GM18498 (cell line): Measurements from ENCODE around the gene SKI.
A peak's percentile ranks its signal among the peaks of the same experiment; 100 is the strongest.

Experiments used
- ATAC-seq: cut with Tn5 transposase; IDR thresholded peaks from one replicate; pipeline ENCODE4 v1.9.1; 2021; ENCODE audit warnings: mild to moderate bottlenecking, moderate library complexity; ENCODE audit not compliant: unreplicated experiment

SKI gene

GRCh38 chr1:2209400-2210083, 18.6 kb upstream of the SKI start:
- no peak for ATAC-seq

GRCh38 chr1:2210084-2210653, 17.9 kb upstream of the SKI start:
- ATAC-seq: no peak

GRCh38 chr1:2210786-2211185, 17.3 kb upstream of the SKI start:
- no peak for ATAC-seq

- ATAC-seq: no peak
Measured at GRCh38 chr1:2212274-2212531, 15.9 kb upstream of the SKI start.

GRCh38 chr1:2212532-2213491, 15.3 kb upstream of the SKI start:
- no peak for ATAC-seq

GRCh38 chr1:2213576-2214505, 14.3 kb upstream of the SKI start:
- no peak for ATAC-seq

- no peak for ATAC-seq
Measured at GRCh38 chr1:2214541-2215241, 13.4 kb upstream of the SKI start.

GRCh38 chr1:2215329-2215728, 12.8 kb upstream of the SKI start:
- no peak for ATAC-seq

GRCh38 chr1:2215909-2216766, 12.0 kb upstream of the SKI start:
- no peak for ATAC-seq

- ATAC-seq: no peak
Measured at GRCh38 chr1:2216767-2217058, 11.4 kb upstream of the SKI start.

GRCh38 chr1:2221271-2221670, 6.8 kb upstream of the SKI start:
- ATAC-seq: no peak

GRCh38 chr1:2224170-2224584, 3.9 kb upstream of the SKI start:
- no peak for ATAC-seq

GRCh38 chr1:2224631-2225428, 3.3 kb upstream of the SKI start:
- ATAC-seq: no peak

- ATAC-seq: peak; percentile 5
Measured at GRCh38 chr1:2226525-2227345, 1.4 kb upstream of the SKI start.

GRCh38 chr1:2227346-2228156, 568 bp upstream of the SKI start:
- peak; percentile 88 for ATAC-seq

- no peak for ATAC-seq
Measured at GRCh38 chr1:2228694-2229036, 546 bp downstream of the SKI start.
